Stimulated activated CD4-positive, alpha-beta T cell treated with anti-CD3 and anti-CD28 coated beads, Interleukin-2, amount 100 ng/mL, for 48 hours (primary cell): Measurements from ENCODE around the gene ASTN2.
A peak's percentile ranks its signal among the peaks of the same experiment; 100 is the strongest.

ENCODE experiments used
- DNase-seq, 2 donors: peaks; one replicate each; pipeline ENCODE4 v3.0.0-alpha.2; 2020

The ASTN2 gene

DNA sequence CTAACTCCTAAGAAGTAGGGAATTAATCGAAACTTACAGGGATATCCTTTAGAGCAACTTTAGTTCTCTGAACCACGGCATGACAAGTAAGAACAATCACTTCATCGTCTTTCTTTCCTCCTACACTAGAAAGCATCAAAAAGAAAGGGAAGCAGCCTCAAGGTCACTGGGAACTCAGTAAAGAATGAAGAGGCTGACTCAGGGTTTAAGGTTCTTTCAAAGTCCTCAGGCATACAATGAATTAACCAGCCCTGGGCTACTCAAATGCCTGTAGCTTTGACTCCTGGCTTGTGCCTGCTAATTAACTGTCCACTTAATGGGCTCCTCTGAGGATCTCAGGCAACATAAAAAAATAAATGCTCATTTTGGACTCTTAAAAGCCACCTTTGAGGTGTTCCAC is 625.8 kb downstream of the ASTN2 start:
- no peak for DNase-seq

DNA sequence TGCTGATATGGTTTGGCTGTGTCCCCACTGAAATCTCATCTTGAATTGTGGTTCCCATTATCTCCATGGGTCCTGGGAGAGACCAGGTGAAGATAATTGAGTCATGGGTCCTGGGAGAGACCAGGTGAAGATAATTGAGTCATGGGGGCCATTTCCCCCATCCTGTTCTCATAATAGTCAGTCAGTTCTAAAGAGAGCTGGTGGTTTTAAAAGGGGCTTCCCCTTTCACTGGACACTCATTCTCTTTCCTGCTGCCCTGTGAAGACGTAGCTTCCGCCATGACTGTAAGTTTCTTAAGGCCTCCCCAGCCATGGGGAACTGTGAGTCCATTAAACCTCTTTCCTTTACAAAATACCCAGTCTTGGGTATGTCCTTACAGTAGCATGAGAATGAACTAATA is 628.1 kb downstream of the ASTN2 start:
- no peak for DNase-seq

DNA sequence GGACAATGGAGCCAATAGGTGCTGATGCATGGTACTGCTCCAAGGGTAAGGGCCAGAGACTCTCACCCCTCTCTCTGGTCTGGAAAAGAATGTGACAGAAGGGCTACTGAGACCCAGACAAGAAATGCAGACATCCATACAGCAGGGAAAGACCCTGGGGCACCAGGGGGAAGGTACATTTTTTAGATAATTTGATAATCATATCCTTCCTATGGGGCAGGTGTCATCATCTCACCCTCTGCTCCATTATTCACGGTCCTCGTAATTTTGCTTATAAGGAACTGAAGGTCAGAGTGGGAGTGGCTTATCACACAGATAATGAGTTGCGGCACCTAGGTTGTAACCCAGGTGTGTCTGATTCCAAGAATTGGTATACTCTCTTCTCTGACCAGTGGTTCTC is 637.7 kb downstream of the ASTN2 start:
- no peak for DNase-seq

DNA sequence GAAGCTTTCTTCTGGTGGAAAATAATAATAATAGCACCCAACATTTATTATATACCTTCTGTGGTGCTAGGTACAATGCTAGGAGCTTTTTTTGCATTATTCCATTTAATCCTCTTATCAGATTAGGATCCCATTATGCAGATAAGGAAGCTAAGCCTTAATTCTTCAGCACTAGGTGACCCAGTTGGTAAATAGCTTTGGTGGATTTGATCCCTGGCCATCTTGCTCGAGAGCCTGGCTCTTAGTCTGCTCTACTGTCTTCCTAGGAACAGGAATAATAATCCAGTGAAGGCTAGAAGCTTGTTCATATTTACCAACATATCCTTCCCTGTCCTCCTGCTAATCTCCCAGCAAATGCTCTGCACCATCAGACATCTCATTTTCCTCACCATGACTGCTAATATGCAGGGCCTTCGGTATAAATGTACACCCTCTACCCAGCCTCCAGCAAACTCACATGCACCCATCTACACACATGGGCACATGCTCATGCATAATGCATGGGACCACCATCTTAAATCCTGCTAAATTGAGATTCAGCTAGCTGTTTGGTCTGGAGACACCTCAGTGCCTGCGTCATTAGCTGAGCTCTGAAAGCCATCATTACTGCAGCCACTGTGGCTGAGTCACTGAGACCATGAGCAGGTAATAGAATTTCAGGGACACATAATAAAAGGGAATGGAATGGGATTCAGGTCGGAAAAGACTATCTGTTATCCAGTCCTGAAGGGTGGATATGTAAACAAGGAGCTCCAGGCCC is 640.3 kb downstream of the ASTN2 start:
- DNase-seq: no peak

DNA sequence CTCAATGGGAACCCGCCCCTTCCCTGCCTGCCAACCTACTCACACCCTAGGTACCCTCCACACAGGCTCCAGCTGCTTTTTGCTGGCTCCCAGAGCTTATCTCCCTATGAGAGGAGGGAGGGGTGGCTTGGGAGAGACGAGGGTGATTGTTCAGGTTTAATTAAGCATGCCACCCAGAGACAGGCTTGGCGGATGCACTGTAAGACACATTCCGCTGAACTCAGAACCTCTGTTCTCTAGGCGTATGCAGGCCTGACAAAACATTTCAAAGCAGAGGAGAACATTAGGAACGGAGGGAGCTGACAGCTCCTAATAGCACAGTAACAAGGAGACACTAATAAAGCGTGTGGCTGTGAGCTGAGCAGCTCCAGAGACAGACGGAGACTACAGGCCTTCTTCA is 647.6 kb downstream of the ASTN2 start:
- no peak for DNase-seq

DNA sequence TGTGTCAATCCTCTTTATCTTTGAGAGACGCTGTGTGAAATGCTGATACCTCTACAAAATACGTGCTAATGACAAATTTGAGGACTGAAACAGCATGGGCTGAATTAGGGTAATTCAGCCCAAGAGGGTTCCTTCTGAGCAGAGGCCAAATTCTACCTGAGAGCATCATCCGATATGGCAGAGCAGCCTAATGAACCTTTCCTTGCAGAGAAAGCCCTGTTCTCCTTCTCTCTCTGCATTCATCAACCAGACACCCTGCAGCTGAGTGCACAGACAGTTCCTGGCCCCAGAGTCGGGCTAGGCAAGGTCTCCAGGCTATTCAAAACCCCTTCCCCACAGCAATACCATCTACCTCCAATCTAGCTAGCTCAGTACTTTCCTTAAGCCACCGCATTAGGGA is 649.8 kb downstream of the ASTN2 start:
- DNase-seq: no peak

DNA sequence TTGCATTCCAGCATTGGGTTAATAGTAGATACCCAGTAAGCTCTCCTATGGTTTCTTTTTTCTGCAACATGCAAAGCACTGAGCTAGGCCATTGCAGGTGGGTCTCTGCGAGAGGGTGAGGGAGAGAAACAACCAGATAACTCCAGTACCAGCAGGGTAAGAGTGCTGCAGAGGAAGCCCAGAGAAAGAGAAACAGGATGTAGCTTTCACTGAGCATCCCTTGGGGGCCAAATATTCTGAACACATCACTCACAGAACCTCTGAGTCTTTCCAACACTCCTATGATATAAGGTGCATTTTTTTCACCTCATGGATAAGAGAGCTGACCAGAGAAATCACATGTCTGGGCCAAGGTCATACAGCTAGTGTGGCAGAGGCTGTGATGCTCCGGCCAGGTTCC is 651.1 kb downstream of the ASTN2 start:
- DNase-seq: no peak

DNA sequence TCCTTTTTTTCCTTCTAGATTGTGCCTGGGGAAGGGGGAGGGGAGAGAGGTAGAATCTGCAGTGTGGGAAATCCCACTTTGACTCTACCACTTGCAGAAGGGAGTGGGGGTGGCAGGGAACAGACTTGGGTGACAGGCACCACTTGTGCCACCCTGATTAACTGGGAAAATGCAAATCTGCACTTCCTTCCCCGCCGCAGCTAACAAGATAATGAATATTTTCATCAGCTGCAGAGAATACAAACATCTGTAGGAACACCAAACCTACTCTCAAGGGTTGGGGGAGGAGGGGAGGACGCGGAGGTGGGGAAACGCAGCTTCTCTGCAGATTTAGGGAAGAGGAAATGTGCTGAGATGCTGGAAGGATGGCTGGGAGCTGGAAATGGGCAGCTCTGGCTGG is 654.2 kb downstream of the ASTN2 start:
- DNase-seq: no peak

DNA sequence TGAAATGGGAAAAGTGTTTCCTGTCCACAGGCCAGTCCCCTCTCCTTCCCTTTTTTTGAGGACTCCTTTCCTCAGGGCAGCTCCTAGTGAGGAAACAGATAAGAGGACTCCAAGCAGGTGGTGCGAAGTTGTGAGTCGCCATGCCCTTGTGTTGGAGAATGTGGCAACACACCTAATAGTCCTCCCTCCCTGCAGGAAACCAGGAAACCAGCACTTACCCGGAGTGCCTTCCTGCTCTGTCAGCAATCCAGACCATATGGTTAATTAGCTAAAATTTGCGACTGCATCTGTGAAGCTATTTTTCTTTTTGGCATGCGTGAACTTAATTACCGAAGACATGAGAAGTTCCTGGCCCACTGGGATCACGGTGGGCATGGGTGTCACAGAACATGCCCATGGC is 657.8 kb downstream of the ASTN2 start:
- no peak for DNase-seq

DNA sequence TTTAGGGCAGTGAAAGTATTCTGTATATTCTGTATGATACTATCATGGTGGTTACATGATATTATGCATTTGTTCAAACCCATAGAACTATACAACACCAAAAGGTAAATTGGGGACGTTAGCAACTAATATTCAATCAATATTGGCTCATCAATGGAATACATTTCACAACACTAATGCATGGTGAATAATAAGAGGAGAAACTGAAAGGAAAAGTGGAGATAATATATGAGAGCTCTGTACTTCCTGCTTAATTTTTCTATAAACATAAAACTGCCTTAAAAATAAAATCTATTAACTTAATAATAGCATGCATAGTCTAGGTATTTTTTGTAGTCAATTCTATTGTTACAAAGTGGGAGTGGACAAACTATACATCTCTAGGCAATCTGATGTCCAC is 661.5 kb downstream of the ASTN2 start:
- no peak for DNase-seq

DNA sequence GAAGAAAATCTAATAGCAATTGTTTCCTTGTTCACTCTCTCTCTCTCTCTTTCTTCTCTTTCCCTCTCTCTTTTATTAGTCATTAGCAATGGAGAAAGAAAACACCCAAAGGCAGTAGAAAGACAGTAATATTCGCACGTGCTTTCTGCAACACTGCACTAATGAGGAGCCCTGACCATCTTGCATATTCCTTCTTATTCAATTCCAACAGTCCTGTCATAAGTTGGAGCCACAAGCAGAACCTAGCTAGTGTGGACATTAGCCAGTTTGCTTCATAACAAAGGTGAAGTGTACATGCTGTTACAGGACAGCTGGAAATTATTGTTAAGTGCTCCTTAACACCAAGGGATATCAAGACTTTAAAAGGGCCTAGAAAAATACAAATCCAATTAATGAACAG is 664.3 kb downstream of the ASTN2 start:
- no peak for DNase-seq

DNA sequence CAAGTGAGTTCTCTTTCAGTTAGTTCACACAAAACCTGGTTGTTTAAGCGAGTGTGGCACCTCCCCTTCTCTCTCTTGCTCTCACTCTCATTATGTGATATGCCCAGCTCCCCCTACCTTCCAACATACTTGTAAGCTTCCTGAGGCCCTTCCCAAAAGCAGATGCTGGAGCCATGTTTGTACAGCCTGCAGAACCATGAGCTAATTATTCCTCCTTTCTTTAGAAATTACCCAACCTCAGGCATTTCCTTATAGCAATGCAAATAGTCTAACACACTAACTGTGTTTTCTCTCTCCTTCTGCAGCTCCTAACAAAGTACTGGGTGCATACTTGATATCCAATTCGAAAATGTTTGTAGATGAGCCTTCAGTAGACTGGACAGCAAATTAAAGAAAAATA is 665.1 kb downstream of the ASTN2 start:
- no peak for DNase-seq

DNA sequence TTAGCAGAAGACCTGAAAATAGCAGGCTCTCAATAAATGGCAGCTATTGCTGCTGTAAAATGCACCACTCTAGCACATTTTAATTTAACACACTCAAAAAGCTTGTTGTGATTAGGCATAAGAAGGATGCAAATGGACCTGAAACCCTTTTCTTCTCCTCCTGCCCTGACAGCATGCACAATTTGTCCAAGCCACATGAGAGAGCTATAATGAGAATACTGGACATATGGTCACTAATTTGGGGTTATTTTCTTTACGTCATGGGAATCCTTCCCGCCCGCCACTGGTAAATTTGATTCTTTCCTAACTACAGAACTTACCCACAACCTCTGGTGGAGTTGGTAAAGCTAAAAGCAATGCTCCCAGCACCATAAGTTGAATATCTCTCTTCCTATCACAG is 665.7 kb downstream of the ASTN2 start:
- no peak for DNase-seq

DNA sequence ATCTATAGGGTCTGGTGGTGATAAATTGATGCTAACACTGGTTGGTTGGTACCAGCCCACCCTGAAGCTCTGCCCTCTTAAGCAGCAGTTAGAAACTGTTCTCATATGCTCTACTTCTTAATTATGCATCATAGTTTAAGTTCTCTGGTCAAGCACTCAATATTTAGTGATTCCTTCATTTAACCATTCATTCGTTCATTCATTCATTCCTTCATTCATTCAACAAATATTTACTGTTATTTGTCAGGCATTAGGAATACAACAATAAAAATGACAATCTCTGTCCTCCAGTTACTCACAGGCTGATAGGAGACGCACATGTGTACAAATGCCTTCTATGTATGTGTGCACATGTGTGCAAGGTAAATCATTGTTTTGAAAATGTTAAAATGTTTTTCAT is 673.1 kb downstream of the ASTN2 start:
- DNase-seq: no peak

DNA sequence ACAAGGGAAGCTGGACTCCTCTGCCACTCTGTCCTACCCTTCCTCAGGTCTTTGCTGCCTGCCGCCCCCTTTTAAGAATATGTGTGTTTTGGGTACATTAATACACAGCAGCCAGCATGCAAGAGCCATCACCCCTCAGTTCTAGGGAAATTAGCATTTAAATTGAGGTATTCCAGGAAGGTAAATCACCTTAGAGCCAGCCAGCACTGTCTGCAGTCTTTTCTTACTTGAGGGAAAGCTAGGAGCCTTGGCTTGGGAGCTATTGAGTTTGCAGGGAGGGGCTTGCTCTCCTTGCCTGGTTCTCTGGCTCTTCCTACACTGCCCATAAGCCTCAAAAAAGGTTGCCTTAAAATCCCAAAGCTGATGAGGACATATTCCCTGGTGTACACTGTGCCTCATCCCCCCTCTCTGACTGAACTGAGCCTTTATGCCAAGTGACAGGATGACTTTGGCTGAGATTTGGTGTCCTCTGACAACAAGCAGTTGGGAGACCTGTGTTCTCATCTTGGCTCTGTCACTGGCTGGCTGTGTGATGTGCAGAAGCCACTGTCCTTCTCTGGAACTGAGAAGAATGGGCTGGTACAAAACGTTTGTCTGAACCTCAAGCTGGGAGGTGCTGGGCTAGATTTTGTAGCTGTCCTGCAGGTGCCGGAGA is 673.6 kb downstream of the ASTN2 start:
- DNase-seq: no peak

DNA sequence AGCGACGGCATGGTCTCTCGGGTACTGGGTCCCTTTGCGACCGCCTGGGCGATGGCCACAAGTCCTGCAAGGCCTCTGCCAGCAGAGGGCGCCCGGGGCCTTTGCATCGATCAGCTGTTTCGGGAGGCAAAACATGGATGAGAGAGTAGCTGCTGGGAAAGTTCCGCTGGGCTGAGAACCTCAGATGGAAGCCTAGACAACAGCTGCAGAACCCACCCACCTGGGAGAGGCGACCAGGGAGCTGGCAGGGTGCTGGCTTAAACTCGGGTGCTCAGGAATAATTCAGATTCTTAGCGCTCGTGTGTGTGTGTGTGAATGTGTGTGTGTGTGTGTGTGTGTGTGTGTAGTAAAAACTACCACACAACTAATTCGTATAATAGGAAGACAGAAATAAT is 677.7 kb downstream of the ASTN2 start:
- peak; percentile 66 to 69 for DNase-seq

DNA sequence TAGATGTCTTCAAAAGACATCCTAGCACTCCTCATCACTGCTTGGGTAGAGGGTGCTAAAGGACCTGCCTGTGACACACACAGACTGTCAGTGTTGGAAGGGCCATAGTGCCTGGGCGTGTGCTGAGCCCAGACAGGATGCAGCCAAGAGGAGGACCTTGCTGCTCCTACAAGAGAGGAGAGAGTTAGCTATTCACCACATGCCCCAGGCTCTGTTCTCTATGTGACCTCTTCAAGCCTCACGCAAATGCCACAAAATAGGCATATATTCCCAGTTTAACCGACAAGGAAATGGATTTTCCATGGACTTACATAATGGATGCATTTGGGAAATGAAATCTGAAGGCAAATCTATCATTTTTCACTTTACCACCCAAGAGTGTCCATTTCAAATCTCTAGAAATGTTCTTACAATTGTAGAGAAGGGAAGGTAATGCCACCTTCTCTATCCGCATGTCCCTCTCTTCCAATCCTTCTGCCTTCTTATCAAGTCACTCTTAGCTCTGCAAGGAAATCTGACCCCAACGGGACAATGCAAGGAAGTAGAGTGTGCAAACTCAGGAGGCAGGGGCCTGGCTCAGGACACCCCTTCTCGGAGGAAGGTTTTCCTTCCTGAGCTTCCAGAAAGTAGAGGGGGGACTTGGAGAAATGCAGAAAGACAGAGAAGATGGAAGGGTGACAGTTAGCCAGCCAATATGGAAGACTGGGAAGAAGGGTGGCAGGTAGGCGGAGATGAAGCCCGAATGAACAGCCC is 678.3 kb downstream of the ASTN2 start:
- no peak for DNase-seq

DNA sequence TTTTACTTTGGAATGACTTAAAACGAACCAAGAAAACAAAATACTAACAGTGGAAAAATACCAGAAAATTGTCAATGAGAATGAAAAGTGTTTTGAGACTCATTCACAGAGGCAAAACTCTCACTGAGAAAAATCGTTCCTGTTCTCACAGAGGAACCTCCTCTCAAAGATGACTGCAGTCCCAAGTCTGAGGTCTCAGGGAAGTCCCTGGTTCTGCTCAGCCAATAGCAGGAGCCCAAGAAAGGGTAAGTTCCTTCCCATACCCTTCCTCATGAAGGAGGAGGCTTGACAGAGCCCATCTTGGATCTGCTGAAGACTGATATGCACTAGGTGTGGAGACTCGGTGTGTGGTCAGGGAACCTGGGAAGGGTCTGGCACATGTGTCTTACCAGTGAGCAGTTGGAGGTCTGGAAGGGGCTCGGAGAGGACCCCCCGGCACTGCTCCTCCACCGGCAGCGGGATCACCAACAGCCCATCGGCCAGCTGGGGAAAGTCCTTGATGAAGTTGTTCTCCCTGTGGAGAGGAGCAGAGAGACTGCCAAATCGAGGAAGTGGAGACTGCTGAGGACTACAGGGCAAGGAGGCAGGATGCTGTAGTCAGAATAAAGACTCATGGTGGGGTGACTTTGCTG is 681.7 kb downstream of the ASTN2 start:
- no peak for DNase-seq

DNA sequence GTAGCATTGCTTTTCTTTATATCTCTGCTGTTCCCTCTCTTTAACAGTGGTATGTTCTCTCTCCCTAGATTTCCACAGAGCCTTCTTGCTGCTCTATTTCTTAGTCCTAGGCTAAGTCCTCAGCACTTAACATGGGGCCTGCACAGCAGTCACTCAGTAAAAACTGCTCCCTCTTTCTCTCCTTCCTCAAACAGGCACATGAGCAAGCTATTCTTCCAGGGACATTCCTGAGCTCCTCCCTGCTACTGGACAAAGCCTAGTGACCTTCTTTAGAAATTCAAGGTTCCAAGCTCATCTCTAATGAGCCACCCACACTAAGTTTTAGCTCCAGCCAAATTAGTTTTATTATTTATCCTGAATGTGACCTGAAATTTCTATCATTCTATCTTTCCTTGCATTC is 688.3 kb downstream of the ASTN2 start:
- DNase-seq: no peak

DNA sequence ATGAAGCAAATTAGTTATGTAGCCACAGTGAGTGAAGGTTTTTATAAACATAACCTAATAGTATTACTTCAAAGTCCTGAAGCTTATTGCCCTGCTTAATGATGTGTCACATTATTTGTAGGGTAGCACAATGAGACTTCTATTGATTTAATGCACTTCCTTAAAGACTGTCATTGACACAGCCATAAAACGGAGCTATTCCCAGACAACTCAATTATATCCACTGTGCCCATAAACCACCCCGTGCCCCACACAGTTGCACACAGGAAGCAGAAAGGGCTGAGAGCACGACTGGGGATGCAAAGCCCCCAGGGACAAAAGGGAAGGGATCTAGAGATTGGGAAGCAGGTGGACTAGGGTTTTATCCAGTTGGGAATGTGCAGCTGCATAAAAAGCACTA is 690.7 kb downstream of the ASTN2 start:
- DNase-seq: no peak

DNA sequence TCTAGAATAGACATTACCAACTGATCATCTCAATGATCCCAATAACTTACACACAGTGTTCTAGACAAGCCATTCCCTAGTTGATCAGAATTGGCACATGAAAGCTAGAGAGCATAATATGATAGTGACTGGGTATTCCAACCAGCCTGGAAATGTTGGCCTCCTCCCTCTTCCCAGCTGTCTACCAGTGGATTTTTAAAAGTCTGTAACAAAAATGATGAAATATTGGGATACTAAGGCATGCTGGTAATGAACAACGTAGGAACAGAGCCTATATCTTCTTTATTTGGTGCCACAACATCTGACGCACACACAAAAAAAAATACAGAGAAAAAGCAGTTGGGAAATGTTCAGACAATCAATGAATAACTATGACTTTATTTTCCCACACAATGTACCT is 692.9 kb downstream of the ASTN2 start:
- DNase-seq: no peak

DNA sequence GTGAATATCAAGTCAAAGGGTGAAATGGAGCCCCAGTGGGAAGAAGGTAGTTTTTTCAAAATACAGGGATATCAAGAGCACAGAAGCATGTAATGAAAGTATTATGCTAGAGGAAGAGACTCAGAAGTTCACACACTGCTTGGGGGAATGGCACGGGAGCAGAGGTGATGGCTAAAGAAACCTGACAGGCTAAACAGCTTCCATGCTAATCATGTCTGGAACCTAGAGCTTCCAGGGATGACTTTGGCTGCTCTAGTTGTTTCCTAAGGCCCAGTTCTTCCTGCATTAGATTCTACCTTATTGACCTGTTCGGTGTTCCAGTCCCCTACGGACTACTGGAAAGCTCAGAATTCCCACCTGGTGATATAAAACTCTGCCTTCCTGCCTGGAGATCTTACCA is 693.4 kb downstream of the ASTN2 start:
- DNase-seq: no peak

DNA sequence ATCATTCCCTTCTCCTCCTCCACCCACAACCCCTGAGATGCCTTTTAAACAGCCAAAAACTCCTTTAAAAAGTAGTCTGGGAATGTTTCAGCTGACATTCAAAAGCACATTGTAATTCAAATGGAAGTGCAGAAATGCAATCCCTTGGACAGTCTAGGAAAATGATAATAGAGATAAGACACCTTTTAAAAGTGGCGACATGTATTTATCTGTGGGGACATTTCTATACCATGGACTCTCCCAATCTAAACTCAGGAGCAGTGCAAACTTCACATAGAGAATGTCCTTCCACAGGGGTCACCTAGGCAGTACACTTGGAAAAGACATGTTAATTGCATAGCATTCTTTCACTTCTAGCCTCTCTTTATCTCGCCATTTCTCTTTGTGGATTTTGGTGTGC is 694.7 kb downstream of the ASTN2 start:
- no peak for DNase-seq

DNA sequence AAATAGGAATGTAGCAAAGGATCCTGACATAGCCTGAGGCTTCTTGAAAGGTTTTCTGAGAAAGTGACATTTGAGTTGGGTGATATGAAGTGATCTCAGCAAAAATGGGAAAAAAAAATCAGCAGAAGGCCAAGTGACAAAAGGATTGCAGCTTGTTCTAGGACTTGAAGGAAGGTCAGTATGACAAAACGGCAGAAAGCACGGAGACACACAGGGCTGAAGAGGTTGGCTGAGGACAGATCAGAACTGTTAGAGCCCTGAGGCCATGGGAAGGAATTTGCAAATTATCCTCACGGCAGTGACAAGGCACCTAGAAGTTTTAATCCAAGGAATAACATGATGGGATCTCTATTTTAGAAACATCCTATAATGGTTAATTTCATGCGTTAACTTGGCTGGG is 696.7 kb downstream of the ASTN2 start:
- no peak for DNase-seq
